GM18861 (cell line): ENCODE measurements around the gene COL18A1.
"Not testable (repeated sequence)": the region's sequence is repeated elsewhere in the genome, so short reads cannot be mapped to it uniquely, and the experiment has no call there.

Experiments used
- ATAC-seq: cut with Tn5 transposase; IDR thresholded peaks from one replicate; pipeline ENCODE4 v1.9.1; 2021; ENCODE audit not compliant: unreplicated experiment

The COL18A1 gene

DNA sequence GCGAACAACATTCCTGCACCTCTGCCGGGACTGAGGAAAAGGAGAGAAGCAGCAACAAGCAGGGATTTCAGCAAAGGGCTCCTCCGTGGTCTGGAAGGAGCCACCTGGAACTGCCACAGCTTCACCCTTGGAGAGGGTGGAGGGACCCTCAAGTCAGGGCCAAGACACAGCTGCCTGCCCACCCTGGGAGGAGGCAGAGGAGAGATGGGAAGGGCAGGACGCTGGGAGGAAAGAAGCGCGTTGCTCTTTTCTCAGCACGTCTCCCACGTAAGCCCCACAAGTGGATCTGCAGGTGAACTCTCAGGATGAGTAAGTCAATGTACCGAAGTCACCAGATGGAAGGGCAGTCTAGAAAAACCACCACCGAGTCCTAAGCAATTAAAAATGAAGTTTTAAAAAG is 97.6 kb downstream of the COL18A1 start:
- no peak for ATAC-seq

DNA sequence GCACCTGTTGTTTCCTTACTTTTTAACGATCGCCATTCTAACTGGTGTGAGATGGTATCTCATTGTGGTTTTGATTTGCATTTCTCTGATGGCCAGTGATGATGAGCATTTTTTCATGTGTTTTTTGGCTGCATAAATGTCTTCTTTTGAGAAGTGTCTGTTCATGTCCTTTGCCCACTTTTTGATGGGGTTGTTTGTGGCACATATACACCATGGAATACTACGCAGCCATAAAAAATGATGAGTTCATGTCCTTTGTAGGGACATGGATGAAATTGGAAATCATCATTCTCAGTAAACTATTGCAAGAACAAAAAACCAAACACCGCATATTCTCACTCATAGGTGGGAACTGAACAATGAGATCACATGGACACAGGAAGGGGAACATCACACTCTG is 98.3 kb downstream of the COL18A1 start:
- ATAC-seq: not testable (repeated sequence)

DNA sequence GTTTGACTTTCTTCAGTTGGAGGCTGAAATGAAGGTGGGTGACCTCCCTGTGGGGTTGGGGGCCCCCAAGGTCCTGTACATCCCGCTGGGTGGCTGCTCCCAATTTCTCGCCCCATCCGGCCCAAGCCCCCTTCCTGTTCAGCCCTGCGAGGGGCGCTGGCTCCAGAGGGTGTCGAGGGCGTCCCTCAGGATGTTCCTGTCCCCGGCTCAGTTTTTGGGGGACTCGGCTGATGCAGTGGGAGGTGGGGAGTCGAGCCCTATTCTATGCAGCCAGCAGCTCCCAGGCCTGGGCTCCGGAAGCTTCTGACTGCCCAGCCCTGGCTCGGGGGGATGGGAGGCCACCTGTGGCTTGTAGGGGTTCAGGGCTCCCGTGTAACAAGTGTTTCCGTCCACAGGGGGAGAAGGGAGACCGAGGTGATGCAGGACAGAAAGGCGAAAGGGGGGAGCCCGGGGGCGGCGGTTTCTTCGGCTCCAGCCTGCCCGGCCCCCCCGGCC is 99.1 kb downstream of the COL18A1 start:
- no peak for ATAC-seq

DNA sequence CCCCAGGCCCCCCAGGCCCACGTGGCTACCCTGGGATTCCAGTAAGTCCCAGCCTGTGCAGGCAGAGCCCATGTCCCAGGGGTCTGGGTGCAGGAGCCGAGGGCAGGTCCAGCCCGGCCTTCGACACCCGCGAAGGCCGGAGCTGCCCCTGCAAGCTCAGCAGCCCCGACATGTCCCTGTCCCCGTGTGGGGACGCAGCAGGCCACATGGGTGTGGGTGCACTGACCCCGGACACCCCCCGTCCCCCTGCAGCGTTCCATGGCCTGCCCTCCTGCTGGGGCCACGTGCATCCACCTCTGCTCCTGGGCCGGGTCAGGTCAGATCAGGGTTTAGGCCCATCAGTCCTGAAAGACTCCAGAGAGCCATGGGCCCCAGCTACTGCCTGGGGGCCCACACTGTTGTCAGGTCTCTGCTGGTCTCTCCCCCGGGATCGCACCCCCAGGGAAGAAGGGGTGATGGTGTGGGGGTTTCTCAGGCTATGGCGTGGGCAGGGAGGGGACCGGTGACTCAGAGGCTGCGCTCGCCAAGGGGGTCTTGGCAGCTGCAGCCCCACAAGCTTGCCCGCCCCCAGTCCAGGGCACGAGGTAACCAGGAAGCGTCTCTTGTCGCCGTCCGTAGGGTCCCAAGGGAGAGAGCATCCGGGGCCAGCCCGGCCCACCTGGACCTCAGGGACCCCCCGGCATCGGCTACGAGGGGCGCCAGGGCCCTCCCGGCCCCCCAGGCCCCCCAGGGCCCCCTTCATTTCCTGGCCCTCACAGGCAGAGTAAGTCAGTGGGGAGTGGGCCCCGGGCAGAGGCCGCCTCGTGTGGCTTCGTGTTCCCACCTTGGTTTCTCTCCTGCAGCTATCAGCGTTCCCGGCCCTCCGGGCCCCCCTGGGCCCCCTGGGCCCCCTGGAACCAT is 99.8 kb downstream of the COL18A1 start:
- ATAC-seq: no peak

DNA sequence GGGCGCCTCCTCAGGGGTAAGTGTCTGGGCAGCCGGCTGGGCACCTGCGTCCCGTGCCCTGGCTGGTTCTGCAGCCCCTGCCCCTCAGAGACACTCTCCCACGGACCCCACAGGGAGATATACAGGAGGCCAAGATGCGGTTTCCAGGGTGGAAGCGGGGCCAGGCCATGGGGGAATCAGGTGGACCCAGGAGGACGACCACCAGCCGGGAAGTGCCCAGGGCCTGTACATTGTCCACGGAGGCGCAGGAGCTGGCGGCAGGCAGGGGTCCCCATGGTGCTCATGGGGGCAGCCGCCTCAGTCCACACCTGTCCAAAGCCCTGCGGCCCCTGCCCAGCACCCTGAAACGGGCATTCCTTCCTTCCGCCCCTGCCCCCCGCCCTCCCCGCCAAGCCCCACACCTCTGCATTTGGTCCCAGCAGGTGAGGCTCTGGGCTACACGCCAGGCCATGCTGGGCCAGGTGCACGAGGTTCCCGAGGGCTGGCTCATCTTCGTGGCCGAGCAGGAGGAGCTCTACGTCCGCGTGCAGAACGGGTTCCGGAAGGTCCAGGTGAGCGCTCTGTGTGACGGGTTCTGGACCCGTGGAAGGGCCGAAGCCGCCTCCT is 100.6 kb downstream of the COL18A1 start:
- no peak for ATAC-seq

DNA sequence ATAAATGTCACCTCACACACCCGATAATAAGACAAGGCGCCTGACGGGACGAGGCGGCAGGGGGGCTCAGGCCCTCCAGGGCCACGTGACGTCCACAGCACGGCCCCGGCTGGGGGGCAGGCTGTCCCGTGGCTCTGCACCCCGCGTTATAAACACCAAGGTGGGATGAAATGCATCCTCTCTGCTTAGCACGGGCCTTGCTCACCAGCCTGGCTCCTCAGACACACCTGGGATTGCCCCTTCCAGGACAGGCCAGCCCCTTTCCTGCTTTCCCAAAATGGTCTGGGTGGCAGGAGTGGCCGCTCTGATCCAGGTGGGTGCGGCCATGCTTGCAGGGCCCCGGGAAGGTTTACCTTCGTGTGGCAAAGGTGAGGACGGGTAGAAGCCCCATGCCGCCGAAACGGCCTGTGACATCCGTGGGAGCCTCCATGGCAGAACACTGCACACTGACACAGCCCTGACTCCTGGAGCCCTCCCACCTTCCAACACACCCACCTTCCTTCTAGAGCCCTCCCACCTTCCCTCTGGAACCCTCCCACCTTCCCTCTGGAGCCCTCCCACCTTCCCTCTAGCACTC is 101.4 kb downstream of the COL18A1 start:
- no peak for ATAC-seq

DNA sequence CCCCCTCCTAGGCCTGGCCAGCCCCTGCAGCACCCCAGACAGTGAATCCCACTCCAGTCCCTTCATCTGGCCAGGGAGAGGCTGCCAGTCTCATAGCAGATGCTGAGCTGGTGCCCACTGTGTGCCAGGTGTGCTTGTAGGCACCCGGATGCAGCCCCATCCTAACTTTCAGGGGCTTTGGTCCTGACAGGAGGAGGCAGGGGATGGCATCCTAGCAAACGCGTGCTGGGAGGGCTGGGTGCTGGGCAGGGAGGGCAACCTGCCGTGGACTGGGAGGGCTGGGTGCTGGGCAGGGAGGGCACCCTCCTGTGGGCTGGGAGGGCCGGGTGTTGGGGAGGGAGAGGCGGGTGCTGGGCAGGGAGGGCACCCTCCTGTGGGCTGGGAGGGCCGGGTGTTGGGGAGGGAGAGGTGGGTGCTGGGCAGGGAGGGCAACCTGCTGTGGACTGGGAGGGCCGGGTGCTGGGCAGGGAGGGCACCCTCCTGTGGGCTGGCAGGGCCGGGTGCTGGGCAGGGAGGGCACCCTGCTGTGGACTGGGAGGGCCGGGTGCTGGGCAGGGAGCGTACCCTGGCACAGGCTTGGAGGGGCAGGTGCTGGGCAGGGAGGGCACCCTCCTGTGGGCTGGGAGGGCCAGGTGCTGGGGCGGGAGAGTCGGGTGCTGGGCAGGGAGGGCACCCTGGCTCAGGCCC is 102.0 kb downstream of the COL18A1 start:
- ATAC-seq: no peak

DNA sequence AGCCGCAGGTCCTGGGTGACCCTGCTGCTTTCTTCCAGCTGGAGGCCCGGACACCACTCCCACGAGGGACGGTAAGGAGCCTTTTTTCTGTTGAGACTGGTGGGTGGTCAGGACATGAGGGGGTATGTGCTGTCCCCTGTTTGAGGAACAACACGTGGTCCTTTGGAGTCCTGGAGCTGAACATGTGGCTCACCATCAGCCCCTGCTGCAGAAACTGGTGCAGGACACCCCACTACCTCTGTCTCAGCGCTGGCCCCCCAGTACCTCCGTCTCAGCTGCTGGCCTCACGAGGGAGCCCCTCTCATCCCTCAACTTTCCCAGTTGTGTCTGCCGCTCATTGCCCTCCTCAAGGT is 102.5 kb downstream of the COL18A1 start:
- ATAC-seq: no peak

DNA sequence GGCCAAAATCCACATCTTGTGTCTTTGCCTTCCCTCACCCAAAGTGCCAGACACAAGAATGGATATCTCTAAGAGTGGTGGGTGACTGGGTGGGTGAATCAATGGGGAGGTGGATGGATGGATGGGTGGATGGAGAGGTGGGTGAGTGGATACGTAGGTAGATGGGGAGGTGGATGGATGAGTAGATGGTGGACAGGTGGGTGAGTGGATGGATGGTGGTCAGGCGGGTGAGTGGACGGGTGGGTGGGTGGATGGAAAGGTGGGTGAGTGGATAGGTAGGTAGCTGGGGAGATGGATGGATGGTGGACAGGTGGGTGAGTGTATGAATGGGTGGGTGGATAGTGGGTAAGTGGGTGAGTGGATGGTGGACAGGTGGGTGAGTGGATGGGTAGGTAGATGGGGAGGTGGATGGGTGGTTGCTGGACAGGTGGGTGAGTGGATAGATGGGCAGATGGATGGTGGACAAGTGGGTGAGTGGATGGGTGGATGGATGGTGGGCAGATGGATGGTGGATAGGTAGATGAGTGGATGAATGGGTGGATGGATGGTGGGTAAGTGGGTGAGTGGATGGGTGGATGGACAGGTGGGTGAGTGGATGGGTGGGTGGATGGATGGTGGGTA is 103.0 kb downstream of the COL18A1 start:
- no peak for ATAC-seq

DNA sequence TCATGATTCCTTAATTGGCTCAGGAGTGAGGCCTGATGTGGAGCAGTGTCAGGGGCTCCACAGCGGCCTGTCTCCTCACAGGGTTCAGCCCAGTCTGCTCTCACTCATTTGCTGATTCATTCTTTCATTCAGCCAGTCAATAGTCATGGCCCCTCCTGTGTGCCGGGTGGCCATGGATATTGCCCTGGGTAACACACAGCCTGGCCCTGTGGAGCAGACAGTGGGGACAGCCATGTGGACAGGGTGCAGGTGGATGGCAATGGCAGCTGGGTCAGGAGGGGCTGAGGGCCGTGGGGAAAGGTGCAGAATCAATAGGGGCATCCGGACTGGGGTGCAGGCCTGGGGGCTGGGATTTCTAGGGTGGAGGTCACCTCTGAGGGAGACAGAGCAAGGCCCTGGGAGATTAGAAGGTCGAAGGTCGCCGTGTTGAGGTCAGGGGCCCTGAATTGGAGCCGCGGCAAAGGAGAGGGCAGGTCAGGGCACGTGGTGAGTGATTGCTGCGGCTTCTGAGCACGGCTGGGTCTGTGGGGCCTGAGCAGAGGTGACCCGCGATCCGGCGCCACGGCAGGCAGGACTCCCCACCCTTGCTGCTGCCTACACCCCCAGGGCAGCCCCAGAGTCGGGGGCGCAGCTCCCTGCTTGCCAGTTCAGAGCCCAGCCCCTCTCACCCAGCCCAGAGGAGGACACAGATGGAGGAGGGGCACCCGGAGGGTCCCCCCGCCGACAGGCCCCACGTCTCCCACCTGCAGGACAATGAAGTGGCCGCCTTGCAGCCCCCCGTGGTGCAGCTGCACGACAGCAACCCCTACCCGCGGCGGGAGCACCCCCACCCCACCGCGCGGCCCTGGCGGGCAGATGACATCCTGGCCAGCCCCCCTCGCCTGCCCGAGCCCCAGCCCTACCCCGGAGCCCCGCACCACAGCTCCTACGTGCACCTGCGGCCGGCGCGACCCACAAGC is 103.9 kb downstream of the COL18A1 start:
- no peak for ATAC-seq

DNA sequence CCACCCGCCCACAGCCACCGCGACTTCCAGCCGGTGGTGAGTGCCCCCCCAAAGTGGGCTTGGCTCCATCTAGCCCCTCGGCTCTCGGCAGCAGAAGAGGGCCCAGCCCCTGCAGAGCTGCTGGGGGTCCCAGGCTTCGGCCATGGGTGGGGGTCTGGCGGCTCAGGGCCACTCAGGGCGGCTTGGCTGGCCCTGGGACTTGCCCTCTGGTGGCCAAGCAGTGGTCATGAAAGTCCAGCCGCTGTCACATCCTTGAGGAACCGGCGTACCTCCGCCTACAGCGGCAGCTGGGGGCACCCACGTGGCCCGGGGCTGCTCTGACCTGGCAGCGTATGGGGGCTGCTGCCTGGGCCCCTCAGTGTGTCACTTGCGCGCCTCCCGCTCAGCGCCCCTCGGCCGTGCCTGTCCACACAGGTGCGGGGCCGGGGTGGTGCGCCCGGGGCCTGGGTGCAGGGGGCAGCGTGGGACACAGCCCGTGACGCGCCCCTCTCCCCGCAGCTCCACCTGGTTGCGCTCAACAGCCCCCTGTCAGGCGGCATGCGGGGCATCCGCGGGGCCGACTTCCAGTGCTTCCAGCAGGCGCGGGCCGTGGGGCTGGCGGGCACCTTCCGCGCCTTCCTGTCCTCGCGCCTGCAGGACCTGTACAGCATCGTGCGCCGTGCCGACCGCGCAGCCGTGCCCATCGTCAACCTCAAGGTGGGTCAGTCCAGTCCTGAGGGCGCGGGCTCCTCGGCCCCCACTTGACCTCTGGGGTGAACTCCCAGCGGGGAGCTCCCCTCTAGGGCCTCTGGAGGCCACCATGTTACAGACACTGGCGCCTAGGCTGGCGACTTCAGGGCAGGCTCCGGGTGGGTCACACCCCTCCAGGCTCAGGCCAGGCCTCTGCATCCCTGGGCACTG is 104.9 kb downstream of the COL18A1 start:
- no peak for ATAC-seq

DNA sequence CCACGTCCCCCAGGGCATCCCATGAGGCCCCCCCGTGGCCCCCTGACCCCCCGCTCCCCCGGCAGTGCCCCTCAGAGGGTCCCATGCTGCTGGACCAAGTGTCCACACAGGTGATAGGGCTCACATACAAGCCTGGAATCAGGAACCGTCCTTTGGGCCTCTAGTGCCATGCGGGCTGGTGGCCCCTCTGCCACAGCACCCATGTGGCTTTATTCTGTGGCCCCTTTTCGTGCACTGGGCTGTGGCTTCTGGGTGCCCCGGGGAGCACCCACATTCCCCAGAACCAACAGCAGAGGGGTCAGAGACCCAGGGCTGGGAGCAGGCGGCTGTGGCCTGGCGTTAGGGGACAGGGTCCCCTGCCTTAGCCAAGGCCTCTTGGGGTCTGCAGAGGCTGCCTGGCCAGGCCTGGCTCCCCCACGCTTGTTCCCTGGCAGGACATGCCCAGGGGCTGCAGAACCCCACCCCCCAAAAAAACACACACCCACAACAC is 105.5 kb downstream of the COL18A1 start:
- no peak for ATAC-seq

DNA sequence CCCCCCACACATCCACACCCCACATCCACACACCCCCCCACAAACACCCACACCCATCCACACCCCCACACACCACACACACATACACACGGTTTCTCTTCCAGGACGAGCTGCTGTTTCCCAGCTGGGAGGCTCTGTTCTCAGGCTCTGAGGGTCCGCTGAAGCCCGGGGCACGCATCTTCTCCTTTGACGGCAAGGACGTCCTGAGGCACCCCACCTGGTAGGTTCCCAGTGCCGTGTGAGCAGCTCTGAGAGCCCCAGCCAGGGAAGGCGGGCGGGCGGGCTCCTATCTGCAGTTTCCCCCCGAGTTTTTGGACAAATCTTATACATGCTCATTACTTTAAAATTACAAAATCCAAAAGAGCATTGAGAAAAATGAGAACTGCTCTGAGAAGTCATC is 106.0 kb downstream of the COL18A1 start:
- no peak for ATAC-seq

DNA sequence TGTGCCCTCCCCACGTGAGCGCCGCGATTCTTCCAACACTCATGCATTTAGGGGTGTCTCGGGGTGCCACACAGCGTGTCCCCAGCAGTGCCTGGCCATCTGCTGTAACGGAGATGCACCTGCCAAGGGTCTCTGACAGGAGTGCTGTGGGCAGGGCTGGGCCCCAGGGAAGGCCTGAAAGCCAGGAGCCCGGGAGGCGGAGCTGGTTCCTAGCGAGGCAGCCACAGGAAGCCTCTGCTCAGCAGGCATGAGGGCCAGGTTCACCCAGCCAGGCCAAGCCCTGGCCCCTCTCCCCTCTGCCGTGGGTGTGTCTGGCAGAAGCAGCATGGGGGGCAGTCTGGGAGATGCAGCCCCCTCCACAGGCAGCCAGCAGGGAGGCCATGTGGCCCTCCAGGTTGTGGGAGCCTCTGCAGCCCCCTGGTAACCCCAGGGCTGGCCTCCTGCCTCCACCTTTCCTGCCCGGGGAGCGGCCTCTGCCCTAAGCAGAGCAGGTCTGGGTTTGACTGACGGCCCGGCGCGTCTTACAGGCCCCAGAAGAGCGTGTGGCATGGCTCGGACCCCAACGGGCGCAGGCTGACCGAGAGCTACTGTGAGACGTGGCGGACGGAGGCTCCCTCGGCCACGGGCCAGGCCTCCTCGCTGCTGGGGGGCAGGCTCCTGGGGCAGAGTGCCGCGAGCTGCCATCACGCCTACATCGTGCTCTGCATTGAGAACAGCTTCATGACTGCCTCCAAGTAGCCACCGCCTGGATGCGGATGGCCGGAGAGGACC is 106.9 kb downstream of the COL18A1 start:
- no peak for ATAC-seq

DNA sequence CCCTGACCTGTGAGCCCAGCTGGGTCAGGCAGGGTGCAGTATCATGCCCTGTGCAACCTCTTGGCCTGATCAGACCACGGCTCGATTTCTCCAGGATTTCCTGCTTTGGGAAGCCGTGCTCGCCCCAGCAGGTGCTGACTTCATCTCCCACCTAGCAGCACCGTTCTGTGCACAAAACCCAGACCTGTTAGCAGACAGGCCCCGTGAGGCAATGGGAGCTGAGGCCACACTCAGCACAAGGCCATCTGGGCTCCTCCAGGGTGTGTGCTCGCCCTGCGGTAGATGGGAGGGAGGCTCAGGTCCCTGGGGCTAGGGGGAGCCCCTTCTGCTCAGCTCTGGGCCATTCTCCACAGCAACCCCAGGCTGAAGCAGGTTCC is 107.6 kb downstream of the COL18A1 start:
- ATAC-seq: no peak

DNA sequence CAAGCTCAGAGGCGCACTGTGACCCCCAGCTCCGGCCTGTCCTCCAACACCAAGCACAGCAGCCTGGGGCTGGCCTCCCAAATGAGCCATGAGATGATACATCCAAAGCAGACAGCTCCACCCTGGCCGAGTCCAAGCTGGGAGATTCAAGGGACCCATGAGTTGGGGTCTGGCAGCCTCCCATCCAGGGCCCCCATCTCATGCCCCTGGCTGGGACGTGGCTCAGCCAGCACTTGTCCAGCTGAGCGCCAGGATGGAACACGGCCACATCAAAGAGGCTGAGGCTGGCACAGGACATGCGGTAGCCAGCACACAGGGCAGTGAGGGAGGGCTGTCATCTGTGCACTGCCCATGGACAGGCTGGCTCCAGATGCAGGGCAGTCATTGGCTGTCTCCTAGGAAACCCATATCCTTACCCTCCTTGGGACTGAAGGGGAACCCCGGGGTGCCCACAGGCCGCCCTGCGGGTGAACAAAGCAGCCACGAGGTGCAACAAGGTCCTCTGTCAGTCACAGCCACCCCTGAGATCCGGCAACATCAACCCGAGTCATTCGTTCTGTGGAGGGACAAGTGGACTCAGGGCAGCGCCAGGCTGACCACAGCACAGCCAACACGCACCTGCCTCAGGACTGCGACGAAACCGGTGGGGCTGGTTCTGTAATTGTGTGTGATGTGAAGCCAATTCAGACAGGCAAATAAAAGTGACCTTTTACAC is 108.2 kb downstream of the COL18A1 start:
- ATAC-seq: no peak

DNA sequence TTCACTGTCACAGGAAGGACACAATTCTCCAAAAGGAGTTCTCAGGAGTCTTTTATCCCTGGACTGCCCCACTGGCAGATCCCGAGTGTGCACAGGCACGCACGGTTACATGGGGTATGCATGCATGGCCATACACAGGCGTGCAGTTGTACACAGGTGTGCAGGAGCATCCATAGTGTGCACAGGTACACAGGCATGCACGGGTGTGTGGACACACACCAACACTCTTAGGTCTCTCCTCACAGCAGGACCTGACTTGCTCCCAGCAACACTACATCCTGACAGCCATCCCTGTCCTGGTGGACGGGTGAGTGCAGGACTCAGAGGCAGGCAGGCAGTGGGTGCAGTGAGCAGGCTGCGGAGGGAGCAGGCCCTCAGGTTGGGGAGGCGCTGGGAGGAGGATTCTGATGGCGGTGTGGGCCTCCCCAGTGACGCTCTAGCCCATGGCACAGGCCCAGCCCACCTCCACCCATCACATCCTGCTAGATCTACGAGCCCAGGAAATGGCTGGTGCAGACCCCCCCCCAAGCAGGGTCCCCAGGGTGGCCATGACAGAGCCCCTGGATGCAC is 108.9 kb downstream of the COL18A1 start:
- ATAC-seq: no peak
